Right lobe of liver (tissue), 6 donors: ENCODE measurements around the gene TNFRSF25. TPM values are rescaled to one million over a fixed set of nuclear protein-coding genes. Genes with fewer than 3 reads are reported as not detected.

Experiments
- ATAC-seq, 4 donors: fragments of 200-7000 bp; cut with Tn5 transposase; one replicate each; pipeline ENCODE4 v1.9.1; 2020; ENCODE audit warnings: mild to moderate bottlenecking in 4 of 4, moderate library complexity in 4 of 4
- DNase-seq, 3 donors: peaks; one replicate each; pipeline ENCODE4 v3.0.0-alpha.2; 2020
- H3K27ac ChIP-seq, 3 donors: fragments of 200-600 bp; one replicate each; pipeline ENCODE4 v1.8.0; 2022
- H3K27me3 ChIP-seq, 2 donors: fragments of 200-600 bp; one replicate each; pipeline ENCODE4 v1.8.0; 2022
- H3K36me3 ChIP-seq, 4 donors: fragments of 200-600 bp; sonication (generic) in 1 of 4; one replicate each; pipeline versions ENCODE4 v1.5.1 to v1.8.0; 2017 to 2022; ENCODE audit warnings: control low read depth in 1 of 4
- H3K4me1 ChIP-seq, 4 donors: fragments of 200-600 bp; sonication (generic) in 1 of 4; one replicate each; pipeline versions ENCODE4 v1.5.1 to v1.8.0; 2017 to 2022; ENCODE audit warnings: control low read depth in 1 of 4
- H3K4me3 ChIP-seq, 3 donors: fragments of 200-600 bp; one replicate each; pipeline ENCODE4 v1.8.0; 2022
- H3K9me3 ChIP-seq, 4 donors: fragments of 200-600 bp; sonication (generic) in 1 of 4; one replicate each; pipeline versions ENCODE4 v1.5.1 to v1.8.0; 2017 to 2022; ENCODE audit warnings: control low read depth in 1 of 4
- CTCF ChIP-seq, 4 donors: fragments of 200-600 bp in 3 of 4; fragments of 450-650 bp in 1 of 4; IDR thresholded peaks; one replicate each; pipeline versions ENCODE4 v1.5.1 to v1.8.0; 2016 to 2022; ENCODE audit warnings: antibody characterized with exemption in 4 of 4, mild to moderate bottlenecking in 2 of 4
- POLR2A ChIP-seq: fragments of 450-650 bp; IDR thresholded peaks from one replicate; pipeline ENCODE4 v1.6.1; 2017; ENCODE audit warnings: antibody characterized with exemption, mild to moderate bottlenecking
- WGBS: methylation state at CpG from one replicate; pipeline ENCODE4 v1.1.6; 2018; ENCODE audit warnings: low coverage, low lambda C conversion rate; ENCODE audit not compliant: insufficient coverage; ENCODE audit errors: missing lambda C conversion rate; 5-methylcytosine and 5-hydroxymethylcytosine counted together
- intact Hi-C, 2 donors: fragments of 100-400 bp; cut with DNase I; formaldehyde crosslinking; loops; one replicate each; pipeline versions ENCODE4 v1.11.2 to v1.14.1; 2022
- total RNA-seq, 6 experiments: library from RNA; depleted of rRNA in 2 of 6; stranded (reverse); fragments of >200 nt in 2 of 6; fragmentation: NEBNext Ultra II Directional in 3 of 6; extraction: Animal tissue kit (Norgen Biotek cat#: 25700) in 3 of 6; gene quantifications; one replicate each; pipeline versions ENCODE4 v1.1.0 to v1.2.4, GENCODE V29; 2016 to 2023
- donor health status: DM: no; HTN: yes; CAD: no.
- donor health status: DM: no; HTN: no; CAD: no.
- donor health status: DM: no; HTN: no; CAD: no.
- donor health status: DM: no; HTN: yes; CAD: no.
- donor health status: DM: no; HTN: yes; CAD: no.

Gene TNFRSF25
- total RNA-seq, 6 experiments from 2014 or later = 1.1 to 3.2 (median 2.1) TPM

- Histone ChIP-seq H3K9me3 (no peaks in the 10 kb centered on the region), H3K4me1 (peaks cover 0 to 13% (median 4%) of the 10 kb centered on the region in 4 donors), H3K27ac (no peak overlapping the region), H3K36me3 (no peaks in the 10 kb centered on the region), H3K27me3 (no peaks in the 10 kb centered on the region), H3K4me3 (no peak overlapping the region)
- DNase-seq = no peak
- no peak for ATAC-seq
- 44% methylated on average over 2 of the region's 5 CpGs for WGBS
- TF ChIP-seq POLR2A (no peak), CTCF (IDR thresholded peaks at IDR 0.05) (no peak)
- intact Hi-C loops = no loop called here
Measured at GRCh38 chr1:6464915-6465314, 1.1 kb downstream of the TNFRSF25 start.

- no peaks in the 10 kb centered on the region for H3K36me3 ChIP-seq
- intact Hi-C loops = no loop called here
- H3K9me3 ChIP-seq = no peaks in the 10 kb centered on the region
- H3K27ac ChIP-seq = no peak overlapping the region
- DNase-seq (peak; percentile 90 to 95 (median 92)), ATAC-seq (peak; percentile 87 to 93 (median 90))
- H3K27me3 ChIP-seq = no peaks in the 10 kb centered on the region
- H3K4me1 ChIP-seq = peaks cover 0 to 13% (median 4%) of the 10 kb centered on the region in 4 donors
- no peak for TF ChIP-seq POLR2A
- TF ChIP-seq CTCF (IDR thresholded peaks at IDR 0.05) = peak; percentile 48 to 64 (median 60)
- WGBS = 21% methylated on average over 4 of the region's 7 CpGs
- no peak overlapping the region for H3K4me3 ChIP-seq
Measured at GRCh38 chr1:6464514-6464836, 1.5 kb downstream of the TNFRSF25 start.

- H3K4me3 ChIP-seq = no peak overlapping the region
Measured at GRCh38 chr1:6463120-6463412, 2.9 kb downstream of the TNFRSF25 start.

GRCh38 chr1:6462412-6463119 is 3.4 kb downstream of the TNFRSF25 start:
- Histone ChIP-seq H3K4me1 (peaks cover 0 to 13% (median 4%) of the 10 kb centered on the region in 4 donors), H3K36me3 (peaks cover 0 to under 1% (median 0%) of the 10 kb centered on the region in 4 donors), H3K27me3 (no peaks in the 10 kb centered on the region), H3K9me3 (no peaks in the 10 kb centered on the region), H3K27ac (no peak overlapping the region), H3K4me3 (no peak overlapping the region)
- TF ChIP-seq POLR2A = no peak
- TF ChIP-seq CTCF (IDR thresholded peaks at IDR 0.05) = no peak
- intact Hi-C loops = no loop called here
- WGBS = 48% methylated on average over 3 of the region's 13 CpGs
- peak in 1 of 3 donors; percentile 59 for DNase-seq
- peak in 1 of 4 donors; percentile 9 for ATAC-seq

More at GRCh38 chr1:6463120-6463412, 2.9 kb downstream of the TNFRSF25 start:
- ATAC-seq (no peak), DNase-seq (no peak)
- Histone ChIP-seq H3K4me1 (peaks cover 0 to 13% (median 4%) of the 10 kb centered on the region in 4 donors), H3K27ac (no peak overlapping the region), H3K27me3 (no peaks in the 10 kb centered on the region), H3K36me3 (no peaks in the 10 kb centered on the region), H3K9me3 (no peaks in the 10 kb centered on the region)
- intact Hi-C loops = no loop called here
- TF ChIP-seq CTCF (IDR thresholded peaks at IDR 0.05) (no peak), POLR2A (no peak)
- WGBS = 100% methylated on average over 1 of the region's 1 CpG
